Measurements from ENCODE around the gene TTLL7.

The TTLL7 gene

DNA sequence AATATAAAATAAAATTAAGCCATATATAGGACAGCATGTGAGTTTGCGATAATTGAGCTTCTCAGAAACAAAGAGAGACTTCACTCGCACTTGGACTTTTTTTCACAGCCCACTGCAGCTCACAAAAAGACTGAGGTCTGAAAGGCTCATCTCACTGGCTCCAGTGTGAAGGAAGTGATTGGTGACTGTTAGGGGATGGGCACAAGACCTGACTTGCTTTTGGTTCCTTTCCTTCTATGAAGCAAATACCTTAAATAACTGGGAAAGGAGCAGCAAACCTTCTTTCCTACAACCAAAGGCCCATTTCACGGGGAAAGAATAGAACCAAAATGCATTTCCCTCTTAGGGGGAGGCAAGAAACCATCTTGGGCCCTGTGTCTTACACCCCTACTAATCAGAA is 13.1 kb upstream of the TTLL7 start:
- no peak for TF ChIP-seq CTCF (IDR thresholded peaks at IDR 0.05; ENCODE audit: insufficient read depth, low read length, poor library complexity, severe bottlenecking)
- DNase-seq (ENCODE audit: extremely low read depth, insufficient read length): no peak
- H3K4me3 ChIP-seq (replicated peaks; ENCODE audit: low read depth, low read length): no peak overlapping the region

DNA sequence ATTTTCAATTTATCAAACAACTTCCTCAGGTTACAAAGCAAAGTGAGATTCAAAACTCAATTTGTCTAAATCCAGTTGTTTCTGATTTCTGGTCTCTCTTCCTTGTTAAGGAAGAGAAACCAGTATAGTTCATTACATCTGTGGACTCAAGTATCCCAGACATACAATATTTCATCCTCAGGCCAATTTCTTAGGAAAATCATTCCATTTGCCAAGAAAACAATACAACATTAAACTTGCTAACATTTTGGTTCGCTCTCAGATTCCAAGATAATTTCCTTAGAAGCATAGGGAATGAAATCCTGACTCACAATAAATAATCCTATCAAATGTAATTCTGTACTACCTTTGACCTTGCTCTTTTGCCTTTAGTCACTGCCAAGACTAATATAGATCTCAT is 11.2 kb upstream of the TTLL7 start:
- Histone ChIP-seq H3K27me3 (replicated peaks; ENCODE audit: control insufficient read depth, insufficient read depth, low read length) (no peaks in the 10 kb centered on the region; the same call in 1 of the 2 replicates), H3K36me3 (ENCODE audit: control insufficient read depth, insufficient read depth, low read length) (no peaks in the 10 kb centered on the region), H3K4me3 (replicated peaks; ENCODE audit: low read depth, low read length) (no peak overlapping the region)
- no peak for DNase-seq (ENCODE audit: extremely low read depth, insufficient read length)
- no peak for TF ChIP-seq CTCF (IDR thresholded peaks at IDR 0.05; ENCODE audit: insufficient read depth, low read length, poor library complexity, severe bottlenecking)

More for the DNA sequence above, 13.1 kb upstream of the TTLL7 start:
- Histone ChIP-seq H3K27me3 (replicated peaks; ENCODE audit: control insufficient read depth, insufficient read depth, low read length) (no peaks in the 10 kb centered on the region; the same call in 1 of the 2 replicates), H3K36me3 (ENCODE audit: control insufficient read depth, insufficient read depth, low read length) (no peaks in the 10 kb centered on the region)

GRCh38 chr1:84008631-84009030 is 9.7 kb upstream of the TTLL7 start:
- no peak for TF ChIP-seq CTCF (IDR thresholded peaks at IDR 0.05; ENCODE audit: insufficient read depth, low read length, poor library complexity, severe bottlenecking)
- Histone ChIP-seq H3K36me3 (ENCODE audit: control insufficient read depth, insufficient read depth, low read length) (no peaks in the 10 kb centered on the region), H3K27me3 (replicated peaks; ENCODE audit: control insufficient read depth, insufficient read depth, low read length) (no peaks in the 10 kb centered on the region; the same call in 1 of the 2 replicates), H3K4me3 (replicated peaks; ENCODE audit: low read depth, low read length) (no peak overlapping the region)
- no peak for DNase-seq (ENCODE audit: extremely low read depth, insufficient read length)

- DNase-seq (ENCODE audit: extremely low read depth, insufficient read length): no peak
- Histone ChIP-seq H3K27me3 (replicated peaks; ENCODE audit: control insufficient read depth, insufficient read depth, low read length) (no peaks in the 10 kb centered on the region), H3K36me3 (ENCODE audit: control insufficient read depth, insufficient read depth, low read length) (no peaks in the 10 kb centered on the region), H3K4me3 (replicated peaks; ENCODE audit: low read depth, low read length) (no peak overlapping the region)
- no peak for TF ChIP-seq CTCF (IDR thresholded peaks at IDR 0.05; ENCODE audit: insufficient read depth, low read length, poor library complexity, severe bottlenecking)
Measured at GRCh38 chr1:84006591-84006990, 7.7 kb upstream of the TTLL7 start.

DNA sequence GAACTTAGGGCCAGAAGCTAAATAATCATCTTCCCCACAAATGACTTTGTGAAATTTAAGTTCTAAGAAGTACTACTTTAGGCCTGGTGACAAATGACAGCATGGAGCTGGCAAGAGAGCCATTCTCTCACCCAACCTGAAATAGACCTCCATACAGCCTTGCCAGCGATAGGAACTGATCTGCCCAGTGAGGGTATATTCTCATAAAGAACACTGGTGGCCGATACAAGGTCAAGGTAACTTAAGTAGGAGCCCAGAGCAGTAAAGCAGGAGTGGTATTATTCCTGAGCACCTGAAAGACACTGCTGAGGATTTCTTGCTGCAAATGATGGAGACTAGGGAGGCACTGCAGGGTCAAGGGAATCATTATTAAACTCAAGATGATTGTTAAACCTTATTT is 2.6 kb upstream of the TTLL7 start:
- DNase-seq (ENCODE audit: extremely low read depth, insufficient read length): no peak
- no peaks in the 10 kb centered on the region; the same call in 1 of the 2 replicates for H3K27me3 ChIP-seq (replicated peaks; ENCODE audit: control insufficient read depth, insufficient read depth, low read length)
- TF ChIP-seq CTCF (IDR thresholded peaks at IDR 0.05; ENCODE audit: insufficient read depth, low read length, poor library complexity, severe bottlenecking): no peak
- no peaks in the 10 kb centered on the region for H3K36me3 ChIP-seq (ENCODE audit: control insufficient read depth, insufficient read depth, low read length)
- H3K4me3 ChIP-seq (replicated peaks; ENCODE audit: low read depth, low read length): no peak overlapping the region

DNA sequence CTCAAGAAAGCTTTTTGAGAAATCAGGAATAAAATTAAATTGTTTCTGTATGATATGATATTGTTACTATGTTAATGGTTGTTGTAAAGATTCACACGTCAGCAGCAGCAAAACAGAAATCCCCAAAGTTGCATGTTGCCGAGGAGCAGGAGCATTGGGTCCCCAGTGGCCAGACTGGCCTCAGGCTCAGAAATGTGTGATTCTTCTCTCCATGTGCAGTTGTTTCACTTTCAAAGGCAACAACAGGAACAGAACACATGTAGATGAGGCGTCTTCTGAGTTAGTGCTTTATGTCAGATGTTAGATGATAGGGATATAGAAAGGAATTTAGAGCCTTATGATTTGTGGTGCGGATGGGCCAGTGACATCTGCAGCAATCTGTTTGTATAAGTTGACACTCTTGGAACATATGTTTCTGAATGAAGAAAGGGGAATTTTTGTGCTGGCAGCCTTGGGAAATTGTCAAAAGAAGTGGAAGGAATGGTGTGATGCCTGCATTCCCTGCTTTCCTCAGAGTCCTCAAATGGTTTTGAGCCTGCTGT is 2.1 kb upstream of the TTLL7 start:
- Histone ChIP-seq H3K36me3 (ENCODE audit: control insufficient read depth, insufficient read depth, low read length) (no peaks in the 10 kb centered on the region), H3K27me3 (replicated peaks; ENCODE audit: control insufficient read depth, insufficient read depth, low read length) (no peaks in the 10 kb centered on the region; the same call in 1 of the 2 replicates), H3K4me3 (replicated peaks; ENCODE audit: low read depth, low read length) (no peak overlapping the region)
- TF ChIP-seq CTCF (IDR thresholded peaks at IDR 0.05; ENCODE audit: insufficient read depth, low read length, poor library complexity, severe bottlenecking): no peak
- no peak for DNase-seq (ENCODE audit: extremely low read depth, insufficient read length)
